Heart left ventricle (tissue), 16 donors: ENCODE results near the gene NUBPL. TPM values are rescaled to one million over a fixed set of nuclear protein-coding genes. Genes with fewer than 3 reads are reported as not detected.
"Not testable (repeated sequence)": the region's sequence is repeated elsewhere in the genome, so short reads cannot be mapped to it uniquely, and the experiment has no call there.

Experiments used
- ATAC-seq, 4 donors: fragments of 200-7000 bp; cut with Tn5 transposase; one replicate each; pipeline ENCODE4 v1.9.1; 2020 to 2022; ENCODE audit warnings: moderate library complexity in 4 of 4, mild to moderate bottlenecking in 3 of 4, moderate number of reproducible peaks in 1 of 4
- DNase-seq, 5 donors: peaks; one replicate each; pipeline ENCODE4 v3.0.0-alpha.2; 2020
- H3K27ac ChIP-seq, 12 donors: fragments of 200-600 bp; sonication (generic) in 4 of 12; one replicate each; pipeline versions ENCODE4 v1.5.0 to v1.8.0; 2016 to 2022; ENCODE audit warnings: mild to moderate bottlenecking in 2 of 12
- H3K27me3 ChIP-seq, 9 donors: fragments of 200-600 bp; sonication (generic) in 2 of 9; one replicate each; pipeline versions ENCODE4 v1.5.1 to v1.8.0; 2016 to 2022; ENCODE audit warnings: mild to moderate bottlenecking in 3 of 9
- H3K36me3 ChIP-seq, 9 donors: fragments of 200-600 bp; sonication (generic) in 2 of 9; one replicate each; pipeline versions ENCODE4 v1.5.0 to v1.8.0; 2018 to 2022; ENCODE audit warnings: mild to moderate bottlenecking in 2 of 9
- H3K4me1 ChIP-seq, 12 donors: fragments of 200-600 bp; sonication (generic) in 4 of 12; one replicate each; pipeline versions ENCODE4 v1.5.0 to v1.8.0; 2016 to 2022; ENCODE audit warnings: mild to moderate bottlenecking in 3 of 12
- H3K4me3 ChIP-seq, 12 donors: fragments of 200-600 bp; sonication (generic) in 4 of 12; one replicate each; pipeline versions ENCODE4 v1.5.0 to v1.8.0; 2017 to 2022; ENCODE audit warnings: mild to moderate bottlenecking in 9 of 12, moderate library complexity in 4 of 12
- H3K9me3 ChIP-seq, 12 donors: fragments of 200-600 bp; sonication (generic) in 4 of 12; one replicate each; pipeline versions ENCODE4 v1.5.0 to v1.8.0; 2016 to 2022; ENCODE audit warnings: mild to moderate bottlenecking in 1 of 12
- CTCF ChIP-seq, 12 donors: fragments of 200-600 bp; sonication (generic) in 4 of 12; IDR thresholded peaks; one replicate each; pipeline versions ENCODE4 v1.5.0 to v1.8.0; 2018 to 2022; ENCODE audit warnings: antibody characterized with exemption in 12 of 12, mild to moderate bottlenecking in 5 of 12
- POLR2A ChIP-seq, 2 donors: fragments of 450-650 bp; IDR thresholded peaks; one replicate each; pipeline ENCODE4 v1.6.1; 2017; ENCODE audit warnings: antibody characterized with exemption in 2 of 2, mild to moderate bottlenecking in 2 of 2, moderate library complexity in 2 of 2
- WGBS, 4 donors: extraction: QIAGEN DNeasy Blood & Tissue Kit in 2 of 4; methylation state at CpG; one replicate each; pipeline versions ENCODE4 v1.1.5 to v1.1.7; 2013 to 2018; 5-methylcytosine and 5-hydroxymethylcytosine counted together
- intact Hi-C, 10 donors: fragments of 100-400 bp; cut with DNase I; formaldehyde crosslinking; loops; one replicate each; pipeline versions ENCODE4 v1.11.1 to v1.14.2; 2022
- polyA plus RNA-seq, 2 donors: library from polyadenylated mRNA; stranded (reverse); fragments of 200-250 nt; gene quantifications; one replicate each; pipeline ENCODE4 v1.2.3, GENCODE V29; 2013
- total RNA-seq, 9 donors: library from RNA; depleted of rRNA in 2 of 9; stranded (reverse); fragments of >200 nt in 2 of 9; fragmentation: NEBNext Ultra II Directional in 3 of 9; extraction: Animal tissue kit (Norgen Biotek cat#: 25700) in 3 of 9; gene quantifications; one replicate each; pipeline versions ENCODE4 v1.1.0 to v1.2.4, GENCODE V29; 2016 to 2023
- donor health status: ischemic (EF 13 %, LVEDD 7.1; RV severe dilation, severe dysfunction).
- donor health status: healthy with polysubstance abuse.
- donor health status: DM: no; HTN: yes; CAD: no.
- donor health status: DM: no; HTN: no; CAD: no.
- donor health status: ischemic (EF 25% LVEDD 6.9; RV normal size, moderate dysfunction).
- donor health status: ischemic (EF 25% LVEDD 5.7; RV mildly dilated, moderate dysfunction).
- donor health status: healthy.
- donor health status: DM: yes; HTN: yes; CAD: no.
- donor health status: ischemic (EF 35%, LVEDD 5.7; RV mildly dilated, moderate dysfunction).
- donor health status: nonischemic (EF 11% LVEDD 7.7; RV severe dilation, severe dysfunction).
- donor health status: DM: yes; HTN: yes; CAD: no.
- donor health status: PGD.
- donor health status: ischemic (EF 29% LVEDD 5.4; RV normal size, mild dysfunction).
- donor health status: nonischemic (EF 23%, LVEDD 6.1; RV moderate dilation, normal function).

Gene NUBPL
- total and polyA plus RNA-seq, 11 donors: 6.2 to 28.7 (median 18.9) TPM

- no peaks in the 10 kb centered on the region for H3K27me3 ChIP-seq
- no peak overlapping the region for H3K27ac ChIP-seq
- intact Hi-C loops: no loop called here
- no peak for ATAC-seq
- no peaks in the 10 kb centered on the region for H3K9me3 ChIP-seq
- H3K4me1 ChIP-seq: no peaks in the 10 kb centered on the region
- no peak overlapping the region for H3K4me3 ChIP-seq
- WGBS, 4 donors: 90 to 100% (median 95%) methylated on average over 1 of the region's 1 CpG
- no peak for DNase-seq
- H3K36me3 ChIP-seq: no peaks in the 10 kb centered on the region
- TF ChIP-seq POLR2A (IDR thresholded peaks at IDR 0.05): no peak
- TF ChIP-seq CTCF (IDR thresholded peaks at IDR 0.05): no peak
Measured at GRCh38 chr14:31788340-31788739, 227.1 kb downstream of the NUBPL start.

GRCh38 chr14:31792726-31793125 lies 231.5 kb downstream of the NUBPL start:
- H3K4me3 ChIP-seq: no peak overlapping the region
- DNase-seq: no peak
- no peak for ATAC-seq
- no peaks in the 10 kb centered on the region for H3K36me3 ChIP-seq
- H3K4me1 ChIP-seq: no peaks in the 10 kb centered on the region
- H3K9me3 ChIP-seq: peaks cover 0 to 2% (median 0%) of the 10 kb centered on the region in 12 donors
- TF ChIP-seq CTCF (IDR thresholded peaks at IDR 0.05) (no peak), POLR2A (IDR thresholded peaks at IDR 0.05) (no peak)
- no peak overlapping the region for H3K27ac ChIP-seq
- no peaks in the 10 kb centered on the region for H3K27me3 ChIP-seq
- intact Hi-C loops: no loop called here

- WGBS, 4 donors: 93 to 97% (median 96%) methylated on average over 3 of the region's 3 CpGs
- intact Hi-C loops: not testable (repeated sequence)
Measured at GRCh38 chr14:31797946-31798345, 236.7 kb downstream of the NUBPL start.

GRCh38 chr14:31802838-31803237 lies 241.6 kb downstream of the NUBPL start:
- intact Hi-C loops: no loop called here
- Histone ChIP-seq H3K4me3 (no peak overlapping the region), H3K9me3 (peaks cover 0 to 13% (median 0%) of the 10 kb centered on the region in 12 donors), H3K27me3 (no peaks in the 10 kb centered on the region), H3K36me3 (no peaks in the 10 kb centered on the region), H3K4me1 (no peaks in the 10 kb centered on the region), H3K27ac (no peak overlapping the region)
- DNase-seq (no peak), ATAC-seq (no peak)
- TF ChIP-seq POLR2A (IDR thresholded peaks at IDR 0.05) (no peak), CTCF (IDR thresholded peaks at IDR 0.05) (no peak)

More at GRCh38 chr14:31797946-31798345, 236.7 kb downstream of the NUBPL start:
- not testable (repeated sequence) for H3K4me3 ChIP-seq, H3K4me1 ChIP-seq, DNase-seq, H3K27ac ChIP-seq, H3K36me3 ChIP-seq, H3K27me3 ChIP-seq, ATAC-seq
- peaks cover 0 to 13% (median 0%) of the 10 kb centered on the region in 12 donors for H3K9me3 ChIP-seq

GRCh38 chr14:31806249-31806648 lies 245.0 kb downstream of the NUBPL start:
- H3K27ac ChIP-seq: no peak overlapping the region
- TF ChIP-seq POLR2A (IDR thresholded peaks at IDR 0.05): no peak
- TF ChIP-seq CTCF (IDR thresholded peaks at IDR 0.05): no peak
- ATAC-seq (no peak), DNase-seq (no peak)
- H3K27me3 ChIP-seq: no peaks in the 10 kb centered on the region
- intact Hi-C loops: no loop called here
- no peak overlapping the region for H3K4me3 ChIP-seq
- peaks cover 0 to 20% (median 1%) of the 10 kb centered on the region in 12 donors for H3K9me3 ChIP-seq
- H3K36me3 ChIP-seq: no peaks in the 10 kb centered on the region
- H3K4me1 ChIP-seq: no peaks in the 10 kb centered on the region

GRCh38 chr14:31811693-31812628 lies 250.8 kb downstream of the NUBPL start:
- peaks cover 0 to 34% (median 1%) of the 10 kb centered on the region in 12 donors for H3K9me3 ChIP-seq
- H3K27me3 ChIP-seq, H3K4me3 ChIP-seq, ATAC-seq, intact Hi-C loops, H3K36me3 ChIP-seq, H3K27ac ChIP-seq, DNase-seq, H3K4me1 ChIP-seq: not testable (repeated sequence)
- 83 to 89% (median 88%) methylated on average over 15 of the region's 15 CpGs for WGBS, 4 donors
